ENCODE data around the gene ERP29.

ERP29 gene

GRCh38 chr12:112049351-112049750, 36.1 kb downstream of the ERP29 start:
- no peak for DNase-seq

DNA sequence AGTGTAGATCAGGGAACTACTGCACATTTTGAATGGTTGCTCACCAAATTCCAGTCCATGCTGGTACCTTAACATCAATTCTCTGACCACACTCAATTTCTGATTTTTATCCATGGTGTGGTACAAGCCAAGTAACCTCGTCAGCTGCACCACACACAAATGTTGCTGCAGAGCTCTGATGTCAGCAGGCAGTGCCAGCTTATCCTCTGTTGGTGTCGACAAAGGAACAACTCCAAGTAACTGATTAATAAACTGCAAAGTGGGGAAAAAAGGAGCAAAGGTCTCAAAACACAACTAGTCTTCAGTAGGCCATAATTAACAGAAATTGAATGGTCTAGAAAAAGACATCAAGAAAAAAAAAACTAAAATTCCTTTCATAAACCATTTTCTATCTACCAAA, 47.9 kb downstream of the ERP29 start:
- no peak for DNase-seq

- DNase-seq: no peak
These were observed 50.0 kb downstream of the ERP29 start for GRCh38 chr12:112063273-112063672.

DNA sequence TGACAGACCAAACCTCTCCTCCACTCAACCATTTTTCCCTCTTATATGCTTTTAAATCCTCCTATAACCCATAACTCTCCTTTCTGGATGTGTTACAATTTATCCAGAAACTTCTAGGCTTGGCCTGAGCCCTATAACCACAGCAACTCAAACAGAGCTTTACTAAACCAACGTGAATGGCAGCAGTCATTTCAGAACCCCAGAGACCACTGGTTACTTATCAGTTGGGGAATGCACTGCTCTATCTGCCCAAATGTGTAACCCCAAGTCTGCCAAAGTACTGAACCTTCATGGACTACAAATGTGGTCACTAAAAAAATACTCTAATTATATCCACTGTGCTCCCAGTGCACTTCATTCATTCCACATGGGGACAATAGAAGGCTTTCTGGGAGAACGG, 53.3 kb downstream of the ERP29 start:
- no peak for DNase-seq
